NB4 (cell line): ENCODE measurements around the gene MCTP2.

Source experiments
- DNase-seq: peaks from one replicate; pipeline ENCODE4 v3.0.0; 2010; ENCODE audit warnings: low read depth
- H3K4me3 ChIP-seq: one replicate; pipeline ENCODE4 v1.5.1; 2011; ENCODE audit warnings: mild to moderate bottlenecking, low read depth, low read length, moderate library complexity
- MYC ChIP-seq: IDR thresholded peaks from 2 replicates; pipeline ENCODE4 v1.6.1; 2011; ENCODE audit warnings: low read depth, low read length
- POLR2A ChIP-seq: IDR thresholded peaks from 2 replicates; pipeline ENCODE4 v1.6.1; 2011; ENCODE audit warnings: mild to moderate bottlenecking; ENCODE audit not compliant: insufficient read length; ENCODE audit errors: extremely low read depth
- TF ChIP-seq, protein P1 (sequence below): IDR thresholded peaks from 2 replicates; pipeline ENCODE4 v1.6.1; 2011; ENCODE audit warnings: low read depth, low read length
- TF ChIP-seq, protein P2 (sequence below): IDR thresholded peaks from one replicate; pipeline ENCODE4 v1.5.1; 2012; ENCODE audit warnings: low read depth, low read length

The MCTP2 gene

DNA sequence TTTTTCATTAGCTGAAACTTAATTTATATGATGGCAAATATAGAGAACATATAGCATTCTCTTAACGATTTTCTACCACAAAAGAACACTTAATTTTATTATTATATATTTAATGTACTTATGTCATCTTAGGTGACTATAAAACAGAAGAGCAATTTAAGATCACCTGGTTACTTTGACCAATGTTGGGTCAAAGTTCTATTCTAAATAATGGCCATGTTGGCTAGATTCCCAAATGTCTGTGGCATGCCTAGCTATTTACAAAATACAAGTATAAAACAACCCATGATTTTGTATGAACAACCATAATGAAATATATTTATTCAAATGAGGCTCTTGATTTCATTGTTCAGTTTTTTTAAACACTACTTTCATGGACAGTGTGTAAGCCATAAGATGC lies 200.9 kb downstream of the MCTP2 start:
- DNase-seq: no peak
- no peak overlapping the region for H3K4me3 ChIP-seq
- TF ChIP-seq, protein P1, sequence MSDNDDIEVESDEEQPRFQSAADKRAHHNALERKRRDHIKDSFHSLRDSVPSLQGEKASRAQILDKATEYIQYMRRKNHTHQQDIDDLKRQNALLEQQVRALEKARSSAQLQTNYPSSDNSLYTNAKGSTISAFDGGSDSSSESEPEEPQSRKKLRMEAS: no peak
- TF ChIP-seq MYC (no peak), POLR2A (no peak)
- TF ChIP-seq, protein P2, sequence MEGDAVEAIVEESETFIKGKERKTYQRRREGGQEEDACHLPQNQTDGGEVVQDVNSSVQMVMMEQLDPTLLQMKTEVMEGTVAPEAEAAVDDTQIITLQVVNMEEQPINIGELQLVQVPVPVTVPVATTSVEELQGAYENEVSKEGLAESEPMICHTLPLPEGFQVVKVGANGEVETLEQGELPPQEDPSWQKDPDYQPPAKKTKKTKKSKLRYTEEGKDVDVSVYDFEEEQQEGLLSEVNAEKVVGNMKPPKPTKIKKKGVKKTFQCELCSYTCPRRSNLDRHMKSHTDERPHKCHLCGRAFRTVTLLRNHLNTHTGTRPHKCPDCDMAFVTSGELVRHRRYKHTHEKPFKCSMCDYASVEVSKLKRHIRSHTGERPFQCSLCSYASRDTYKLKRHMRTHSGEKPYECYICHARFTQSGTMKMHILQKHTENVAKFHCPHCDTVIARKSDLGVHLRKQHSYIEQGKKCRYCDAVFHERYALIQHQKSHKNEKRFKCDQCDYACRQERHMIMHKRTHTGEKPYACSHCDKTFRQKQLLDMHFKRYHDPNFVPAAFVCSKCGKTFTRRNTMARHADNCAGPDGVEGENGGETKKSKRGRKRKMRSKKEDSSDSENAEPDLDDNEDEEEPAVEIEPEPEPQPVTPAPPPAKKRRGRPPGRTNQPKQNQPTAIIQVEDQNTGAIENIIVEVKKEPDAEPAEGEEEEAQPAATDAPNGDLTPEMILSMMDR: no peak

DNA sequence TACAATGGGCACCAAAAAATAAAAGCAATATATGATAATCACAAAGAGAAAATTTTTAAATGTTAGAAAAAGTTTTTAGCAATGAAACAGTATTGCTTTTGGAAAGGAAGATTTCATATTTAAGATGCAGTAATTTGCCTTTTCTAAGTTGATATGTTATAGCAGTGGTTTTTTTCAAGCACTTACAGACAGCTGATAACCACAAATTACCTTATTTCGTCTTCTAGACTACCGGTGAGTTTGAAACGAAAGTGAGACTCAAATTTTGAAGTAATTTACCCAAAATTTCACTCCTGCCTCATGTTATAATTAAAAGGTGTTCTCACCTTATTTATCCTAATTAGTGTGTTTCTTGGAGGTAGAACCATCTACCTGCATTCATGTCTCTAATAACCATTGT lies 207.8 kb downstream of the MCTP2 start:
- no peak for DNase-seq
- no peak overlapping the region for H3K4me3 ChIP-seq
- TF ChIP-seq, protein P2: no peak
- no peak for TF ChIP-seq MYC
- no peak for TF ChIP-seq POLR2A
- TF ChIP-seq, protein P1: no peak

DNA sequence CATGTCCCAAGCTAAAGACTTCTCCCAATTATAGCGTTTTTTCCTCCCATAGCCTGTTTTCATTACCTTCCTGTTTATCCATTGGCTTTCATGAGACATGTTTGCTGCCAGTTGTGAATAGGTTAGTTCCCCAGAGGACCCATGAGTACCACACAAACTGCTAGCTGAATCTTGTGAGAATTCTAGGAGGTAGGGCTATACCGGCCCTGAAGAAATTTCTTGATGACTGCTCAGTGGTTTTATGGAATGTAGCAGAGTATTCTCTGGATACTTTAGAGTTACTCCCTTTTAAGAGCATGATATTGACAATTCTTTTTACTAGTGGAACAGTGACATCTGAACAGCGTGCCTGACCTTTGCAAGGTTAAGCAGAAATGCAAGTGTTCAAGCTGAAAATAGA lies 210.4 kb downstream of the MCTP2 start:
- no peak overlapping the region for H3K4me3 ChIP-seq
- DNase-seq: no peak
- TF ChIP-seq, protein P1: no peak
- TF ChIP-seq MYC (no peak), POLR2A (no peak)
- TF ChIP-seq, protein P2: no peak

DNA sequence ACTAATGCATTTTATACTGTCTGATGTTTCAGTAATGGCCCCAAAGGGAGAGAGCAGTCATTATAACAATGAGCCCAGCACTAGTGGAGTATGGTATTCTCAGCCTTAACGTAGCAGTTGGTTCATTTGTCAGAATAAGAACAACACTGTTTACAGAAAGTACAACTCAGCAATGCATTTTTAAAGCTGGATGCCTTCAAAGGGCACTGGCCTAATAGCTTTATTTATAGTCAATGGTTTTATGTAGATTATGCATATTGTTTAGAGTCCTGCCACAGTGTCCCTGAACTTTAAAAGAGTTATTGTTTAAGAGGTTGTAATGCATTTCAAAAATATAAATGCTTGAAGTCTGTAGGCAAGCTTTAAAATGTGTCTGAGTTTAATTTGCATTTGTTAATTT lies 211.1 kb downstream of the MCTP2 start:
- no peak overlapping the region for H3K4me3 ChIP-seq
- no peak for DNase-seq
- TF ChIP-seq, protein P1: no peak
- no peak for TF ChIP-seq POLR2A
- TF ChIP-seq, protein P2: no peak
- no peak for TF ChIP-seq MYC

DNA sequence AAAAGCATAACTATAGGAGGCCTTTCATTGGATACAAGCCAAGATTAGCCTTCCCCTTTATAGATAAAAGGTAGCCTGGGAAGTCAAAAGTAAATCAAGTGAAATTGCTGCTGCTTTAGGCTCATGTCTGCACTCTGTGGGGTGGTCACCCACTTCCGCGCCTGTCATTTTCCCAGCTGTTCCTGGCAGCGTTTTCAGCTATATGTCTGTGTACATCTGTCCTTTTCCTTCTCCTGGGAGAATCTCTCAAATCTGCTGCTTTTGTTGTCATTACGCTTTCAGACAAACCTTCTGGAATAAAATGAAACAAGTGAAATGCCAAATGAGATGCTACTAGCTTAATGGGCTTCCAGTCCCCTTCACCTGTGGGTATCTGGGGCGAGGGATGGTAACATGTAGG lies 211.8 kb downstream of the MCTP2 start:
- TF ChIP-seq, protein P2: no peak
- TF ChIP-seq, protein P1: no peak
- TF ChIP-seq MYC (no peak), POLR2A (no peak)
- no peak overlapping the region for H3K4me3 ChIP-seq
- no peak for DNase-seq

DNA sequence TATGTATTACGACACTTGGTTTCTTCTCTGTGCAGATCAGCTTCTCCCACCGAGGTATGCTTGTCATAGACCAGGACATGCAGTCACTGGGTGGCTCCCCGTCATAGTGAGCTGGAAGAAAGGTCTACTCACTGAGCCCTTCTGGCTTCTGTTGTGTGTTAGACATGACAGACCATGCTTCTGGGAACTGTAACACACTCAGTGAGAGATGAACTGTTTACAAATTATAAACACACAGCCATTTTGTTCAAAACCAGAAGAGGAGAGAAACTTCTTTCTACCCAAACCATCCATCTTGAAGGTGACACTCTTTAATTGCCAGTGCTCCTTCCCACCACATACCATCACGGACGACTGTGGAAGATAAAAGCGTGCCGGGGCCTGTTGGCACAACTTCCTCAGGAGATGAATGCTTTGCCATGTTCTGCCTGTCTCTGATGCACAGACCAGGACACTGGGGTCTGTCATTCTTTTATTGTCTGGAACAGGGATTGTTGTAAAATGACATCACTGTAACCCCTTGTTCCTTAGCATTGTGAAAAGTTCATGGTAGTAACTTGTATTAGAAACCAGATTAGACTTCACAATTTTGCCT lies 214.3 kb downstream of the MCTP2 start:
- TF ChIP-seq POLR2A: no peak
- TF ChIP-seq MYC: no peak
- TF ChIP-seq, protein P2: no peak
- TF ChIP-seq, protein P1: no peak

More for the DNA sequence above, 214.3 kb downstream of the MCTP2 start:
- no peak overlapping the region for H3K4me3 ChIP-seq
- DNase-seq: no peak
